ENCODE results near the gene OSBPL1A.

Gene OSBPL1A

DNA sequence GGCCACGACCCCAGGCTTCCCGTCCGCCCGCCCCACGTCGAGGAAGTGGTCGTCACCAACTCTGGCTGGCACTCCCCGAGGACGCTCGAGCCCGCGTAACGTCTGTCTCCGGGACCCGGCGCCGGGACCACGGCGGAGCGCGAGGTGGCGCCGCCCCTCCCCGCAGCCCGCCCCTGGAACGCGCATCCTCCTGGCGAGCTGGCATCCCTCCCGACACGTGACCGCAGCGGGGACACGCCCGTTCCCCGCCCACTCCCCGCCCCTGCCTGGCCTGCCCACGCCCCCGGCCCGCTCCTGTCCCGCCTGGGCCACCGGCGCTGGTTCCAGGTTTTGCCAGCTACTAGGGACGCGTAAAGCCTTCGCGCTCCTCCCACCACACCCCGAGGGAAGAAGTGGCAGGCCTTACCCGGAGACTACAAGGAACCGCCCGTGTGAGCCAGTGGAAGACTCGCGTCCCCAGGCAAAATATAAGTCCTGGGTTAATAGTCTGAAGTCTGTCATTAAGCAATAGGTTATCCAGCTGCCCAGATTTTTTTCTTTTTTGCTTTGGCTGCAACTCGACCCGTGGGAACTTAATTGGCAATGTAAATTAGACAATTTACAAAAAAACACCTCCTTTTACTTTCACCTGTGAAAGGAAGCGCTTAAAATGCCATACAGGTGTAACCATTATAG lies at the start of gene OSBPL1A:
TSS of gene OSBPL1A (minus strand) at position 131 of the 675 bp plus-strand sequence. CDS start 20,291 bp downstream, outside the sequence.
- in situ Hi-C loops (cut with HindIII; ENCODE audit: low sequenced_read_pairs), result no loop called here

DNA sequence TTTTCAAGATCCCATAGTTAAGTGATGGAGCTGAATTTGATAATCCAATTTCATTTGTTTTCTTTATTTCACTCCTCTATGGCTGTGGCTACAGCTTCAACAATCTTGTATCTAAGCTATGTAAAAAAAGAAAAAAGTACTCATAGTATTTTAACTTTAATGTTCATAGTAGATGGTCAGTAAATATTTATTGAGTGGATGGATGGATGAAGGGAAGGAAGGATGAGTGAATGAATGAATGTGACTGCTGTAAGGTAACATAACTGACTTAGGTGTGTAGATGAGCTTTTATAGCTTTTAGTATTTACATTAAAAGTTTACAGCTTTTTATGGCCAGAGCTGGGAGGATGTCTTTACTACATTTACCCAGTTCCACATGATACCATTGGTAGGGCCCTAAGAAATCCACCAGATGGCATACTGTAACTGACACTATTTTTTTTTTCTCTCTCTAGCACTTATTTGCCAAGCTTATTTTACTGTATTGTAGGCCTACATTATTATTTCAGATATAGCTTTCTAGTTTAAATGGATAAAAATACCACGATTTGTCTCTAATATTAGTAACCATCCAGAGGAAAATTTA lies 49.4 kb upstream of the OSBPL1A start:
- in situ Hi-C loops (cut with HindIII; ENCODE audit: low sequenced_read_pairs), result no loop called here

DNA sequence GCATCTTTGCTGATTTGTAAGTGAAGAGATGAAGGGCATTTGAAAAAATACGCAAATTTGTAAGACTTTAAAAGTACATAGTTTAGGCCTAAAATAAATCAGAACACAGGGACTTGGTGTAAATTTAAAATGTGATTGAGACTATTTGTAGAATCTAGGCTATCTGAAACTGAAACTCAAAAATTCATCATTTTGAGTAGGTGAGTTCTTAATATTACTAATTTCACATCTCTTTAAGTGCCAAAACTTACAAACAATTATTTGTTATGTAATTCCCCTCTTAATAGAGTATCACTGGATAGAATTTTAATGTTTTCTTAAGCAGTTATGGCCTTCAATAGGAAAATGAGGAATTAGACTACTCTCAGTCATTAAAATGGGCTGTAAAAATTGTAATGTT lies 48.8 kb upstream of the OSBPL1A start:
- in situ Hi-C loops (cut with HindIII; ENCODE audit: low sequenced_read_pairs), result no loop called here

DNA sequence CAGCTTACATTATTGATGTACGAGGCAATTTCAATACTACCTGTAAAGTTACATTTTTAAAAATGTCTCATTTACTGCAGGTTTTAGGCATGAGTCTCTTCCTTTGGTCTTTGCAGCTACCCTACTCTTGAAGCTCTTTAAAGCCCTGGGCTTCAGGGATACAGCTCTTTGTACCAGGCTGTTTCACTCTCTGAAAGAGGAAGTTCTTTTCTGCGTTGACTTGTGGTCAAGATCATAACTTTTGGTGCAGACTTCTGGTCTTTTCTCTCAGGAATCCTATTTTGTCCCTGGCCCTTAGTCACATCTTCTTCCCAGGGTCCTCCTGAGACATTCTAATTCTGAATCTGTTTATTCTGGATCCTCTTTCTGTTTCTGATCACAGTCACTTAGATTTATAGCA lies 46.2 kb upstream of the OSBPL1A start:
- in situ Hi-C loops (cut with HindIII; ENCODE audit: low sequenced_read_pairs), result no loop called here

DNA sequence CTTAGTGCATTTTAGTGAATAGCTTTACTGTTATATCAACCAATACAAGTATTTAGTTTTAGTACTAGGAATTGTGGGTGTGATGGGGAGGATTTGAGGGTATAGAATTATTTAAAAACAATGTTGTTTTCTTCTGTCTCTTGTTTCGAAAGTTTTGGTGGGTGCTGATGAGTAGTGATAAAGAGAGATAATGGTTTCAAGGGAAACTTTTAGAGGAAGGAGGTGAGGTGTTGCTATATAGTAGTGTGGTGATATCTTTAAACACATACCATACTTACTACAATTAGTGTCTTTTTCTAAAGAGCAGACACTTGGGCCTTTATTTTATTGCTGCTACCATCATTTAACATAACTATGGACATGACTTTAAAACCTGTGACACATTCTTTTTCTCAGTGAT lies 39.3 kb upstream of the OSBPL1A start:
- in situ Hi-C loops (cut with HindIII; ENCODE audit: low sequenced_read_pairs), result no loop called here

DNA sequence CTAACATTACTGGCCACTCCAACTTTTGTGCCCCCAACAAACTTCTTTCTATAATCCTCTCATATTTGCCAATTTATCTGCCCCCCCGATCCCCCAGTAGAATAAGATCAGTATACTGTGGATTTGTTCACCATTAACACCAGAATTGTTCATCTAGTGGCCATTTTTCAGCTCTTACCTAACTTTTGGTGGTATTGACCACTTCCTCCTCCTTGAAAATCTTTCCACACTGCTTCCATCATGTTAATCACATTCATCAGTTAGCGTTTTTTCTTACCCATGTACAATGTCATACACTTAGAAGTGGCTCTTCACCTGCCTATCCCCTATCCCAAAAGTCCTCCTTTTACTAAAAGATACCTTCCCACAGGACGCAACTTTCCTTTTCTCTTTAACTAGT lies 35.0 kb upstream of the OSBPL1A start:
- in situ Hi-C loops (cut with HindIII; ENCODE audit: low sequenced_read_pairs), result no loop called here

DNA sequence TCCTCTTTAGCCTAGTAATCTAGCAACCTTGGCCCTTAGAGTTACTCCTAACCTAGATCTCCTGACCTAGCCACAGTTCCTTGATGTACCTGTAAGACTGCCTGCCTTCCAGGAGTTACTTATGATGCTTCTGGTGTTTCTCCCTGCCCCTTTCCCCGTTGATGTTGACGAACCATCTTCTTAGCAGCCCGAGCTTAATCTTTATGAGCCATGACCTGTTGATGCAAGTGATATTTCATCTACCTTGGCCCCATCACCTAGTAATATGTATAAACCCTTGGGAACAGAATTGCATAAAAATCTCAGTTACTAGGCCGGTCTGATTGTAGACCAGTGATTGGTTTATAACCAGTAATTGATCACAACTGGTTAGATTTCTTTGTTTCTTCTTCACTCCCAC lies 31.6 kb upstream of the OSBPL1A start:
- in situ Hi-C loops (cut with HindIII; ENCODE audit: low sequenced_read_pairs), result no loop called here

DNA sequence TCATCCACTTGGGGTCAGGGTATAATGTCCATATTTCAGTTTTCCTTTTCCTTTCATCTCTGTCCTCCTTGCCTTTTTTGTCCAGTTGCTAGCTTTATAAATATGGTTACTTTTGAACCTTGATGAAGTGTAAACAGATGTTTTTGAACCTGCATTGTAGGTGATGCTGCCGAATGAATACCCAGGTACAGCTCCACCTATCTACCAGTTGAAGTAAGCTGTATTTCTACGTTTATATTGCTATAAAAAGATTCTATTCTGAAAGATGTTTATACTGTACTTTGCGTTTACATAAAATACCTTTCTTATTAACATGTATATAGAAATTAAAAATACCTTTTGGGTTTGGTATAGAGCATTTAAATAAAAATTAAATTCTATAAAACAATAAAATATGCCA lies 31.1 kb upstream of the OSBPL1A start:
- in situ Hi-C loops (cut with HindIII; ENCODE audit: low sequenced_read_pairs), result no loop called here

DNA sequence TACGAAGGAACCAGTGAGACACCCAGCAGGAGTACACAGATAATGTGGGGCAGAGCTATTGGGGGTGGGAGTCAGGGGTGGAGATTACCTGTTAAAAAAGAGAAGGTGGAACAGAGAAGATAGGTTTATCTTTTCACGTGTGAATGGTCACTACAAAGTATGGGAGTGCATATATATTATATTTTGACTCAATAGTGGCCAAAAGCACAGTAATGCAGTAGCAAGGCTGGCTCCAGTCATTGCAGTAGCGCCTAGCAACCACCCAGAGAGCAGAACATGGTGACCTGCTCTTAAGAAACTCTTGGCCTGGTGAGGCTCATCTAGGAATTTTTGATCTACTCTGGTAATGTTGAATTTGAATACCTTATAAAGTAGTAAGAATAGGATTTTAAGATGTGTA lies 29.9 kb upstream of the OSBPL1A start:
- in situ Hi-C loops (cut with HindIII; ENCODE audit: low sequenced_read_pairs), result no loop called here

DNA sequence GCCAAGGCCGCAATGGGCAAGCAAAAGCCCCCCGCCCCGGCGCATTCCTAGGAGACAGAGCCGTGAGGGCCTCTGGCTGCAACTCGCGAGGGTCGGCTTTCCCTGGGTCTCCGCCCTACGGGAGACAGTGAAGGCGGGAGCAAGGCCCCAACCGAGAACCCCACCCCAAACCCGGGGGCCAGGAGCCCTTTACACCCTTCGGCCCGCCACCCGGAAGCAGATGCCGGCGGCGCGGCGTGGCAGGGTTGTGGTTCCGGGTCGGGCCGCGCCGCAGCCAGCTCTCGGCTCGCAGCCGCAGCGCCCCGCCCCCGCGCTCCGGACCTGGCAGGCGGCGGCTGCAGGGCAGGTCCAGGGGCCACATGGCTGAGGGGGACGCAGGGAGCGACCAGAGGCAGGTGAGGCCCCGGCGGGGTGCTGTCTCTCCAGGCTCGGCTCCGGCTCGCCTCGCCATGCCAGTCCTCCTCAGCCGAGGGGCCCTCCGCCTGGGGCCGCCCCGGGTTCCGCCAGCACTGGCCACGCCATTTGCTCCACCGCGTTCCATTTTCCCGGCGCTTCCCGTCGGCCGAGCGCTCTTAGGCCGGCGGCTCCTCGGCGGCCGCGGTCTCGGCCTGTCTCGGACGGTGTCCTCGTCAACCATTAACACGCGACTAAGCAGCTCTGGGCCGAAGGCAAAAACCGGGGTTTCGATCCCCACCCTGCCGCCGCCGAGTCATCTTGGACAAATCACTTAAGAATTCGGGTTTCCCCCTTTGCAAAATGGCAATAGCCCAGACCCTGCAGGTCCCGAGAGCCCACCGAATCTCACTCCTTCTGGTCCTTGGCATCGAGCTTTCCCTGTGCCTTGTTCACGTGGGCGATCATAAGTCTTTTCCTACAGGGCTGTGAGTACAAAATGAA lies 29.0 kb upstream of the OSBPL1A start, which contains the start of gene IMPACT:
TSS of gene IMPACT (plus strand) at position 273 of the 897 bp plus-strand sequence. CDS start at position 360, 87 bp downstream.
- in situ Hi-C loops (cut with HindIII; ENCODE audit: low sequenced_read_pairs), result no loop called here

DNA sequence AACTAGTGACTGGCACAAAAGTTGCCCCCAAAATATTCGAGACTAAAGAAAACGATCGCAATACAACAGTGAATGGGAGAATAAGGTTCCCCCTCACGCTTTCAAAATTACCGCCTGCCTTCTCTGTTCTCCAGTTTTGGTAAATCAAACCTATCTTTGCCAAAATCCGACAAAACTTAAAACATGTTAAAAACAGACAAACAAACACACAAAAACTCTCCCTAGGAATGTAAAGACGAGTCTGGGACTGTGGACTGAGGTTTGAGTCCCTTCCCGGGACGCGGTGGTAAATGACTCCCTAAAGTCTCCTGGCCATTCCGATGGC lies 28.4 kb upstream of the OSBPL1A start:
- in situ Hi-C loops (cut with HindIII; ENCODE audit: low sequenced_read_pairs), result no loop called here

DNA sequence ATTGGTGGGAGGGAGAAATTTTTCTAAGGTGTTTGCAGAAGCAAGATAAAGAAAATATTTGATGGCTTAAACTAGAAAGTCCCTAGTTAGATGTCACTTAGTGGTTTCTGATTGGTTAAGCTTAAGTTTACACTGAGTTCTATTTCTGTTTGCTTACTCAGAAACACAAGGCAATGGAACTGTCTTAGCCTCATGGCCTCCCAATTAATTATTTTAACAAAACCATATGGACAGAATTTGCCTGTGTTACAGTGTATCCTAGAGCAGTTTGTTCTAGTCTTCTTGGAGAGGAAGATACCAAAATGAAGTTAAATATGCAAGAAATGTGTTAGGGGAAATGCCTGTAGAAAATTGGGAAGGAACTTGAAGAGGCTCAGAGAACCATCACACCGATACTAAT lies 24.2 kb upstream of the OSBPL1A start:
- in situ Hi-C loops (cut with HindIII; ENCODE audit: low sequenced_read_pairs), result no loop called here

DNA sequence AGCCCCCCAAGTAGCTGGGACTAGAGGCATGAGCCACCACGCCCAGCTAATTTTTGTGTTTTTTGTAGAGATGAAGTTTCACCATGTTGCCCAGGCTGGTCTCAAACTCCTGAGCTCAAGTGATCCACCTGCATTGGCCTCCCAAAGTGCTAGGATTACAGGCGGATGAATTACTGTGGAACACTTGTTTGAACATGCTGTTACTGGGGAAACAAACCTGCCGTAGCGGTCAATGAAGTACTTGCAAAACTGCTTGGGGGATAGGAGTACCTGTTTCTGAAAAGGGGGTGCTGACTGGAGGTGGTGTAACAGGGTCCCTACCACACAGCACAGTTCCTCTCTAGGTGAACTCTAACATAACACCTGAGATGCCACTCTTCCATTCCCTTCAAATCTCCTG lies 22.9 kb upstream of the OSBPL1A start:
- in situ Hi-C loops (cut with HindIII; ENCODE audit: low sequenced_read_pairs), result no loop called here

DNA sequence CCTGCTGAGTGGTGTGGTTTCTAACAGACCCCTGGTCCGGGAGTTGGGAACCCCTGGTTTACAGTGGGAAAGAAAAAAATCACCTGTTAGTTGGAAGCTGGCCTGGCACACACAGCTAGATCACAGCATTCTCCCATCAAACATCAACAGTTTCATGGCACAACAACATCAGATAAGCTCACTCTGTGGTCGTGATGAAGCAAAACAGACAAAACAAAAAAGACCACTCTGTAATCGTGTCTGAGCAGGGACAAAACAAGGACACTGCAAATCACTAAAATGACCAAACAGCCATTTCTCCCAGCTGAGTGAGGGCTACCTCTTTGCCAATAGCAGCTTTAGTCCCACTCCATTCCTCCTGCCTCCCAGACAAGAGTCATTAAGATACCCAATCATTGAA lies 19.9 kb upstream of the OSBPL1A start:
- in situ Hi-C loops (cut with HindIII; ENCODE audit: low sequenced_read_pairs), result no loop called here

DNA sequence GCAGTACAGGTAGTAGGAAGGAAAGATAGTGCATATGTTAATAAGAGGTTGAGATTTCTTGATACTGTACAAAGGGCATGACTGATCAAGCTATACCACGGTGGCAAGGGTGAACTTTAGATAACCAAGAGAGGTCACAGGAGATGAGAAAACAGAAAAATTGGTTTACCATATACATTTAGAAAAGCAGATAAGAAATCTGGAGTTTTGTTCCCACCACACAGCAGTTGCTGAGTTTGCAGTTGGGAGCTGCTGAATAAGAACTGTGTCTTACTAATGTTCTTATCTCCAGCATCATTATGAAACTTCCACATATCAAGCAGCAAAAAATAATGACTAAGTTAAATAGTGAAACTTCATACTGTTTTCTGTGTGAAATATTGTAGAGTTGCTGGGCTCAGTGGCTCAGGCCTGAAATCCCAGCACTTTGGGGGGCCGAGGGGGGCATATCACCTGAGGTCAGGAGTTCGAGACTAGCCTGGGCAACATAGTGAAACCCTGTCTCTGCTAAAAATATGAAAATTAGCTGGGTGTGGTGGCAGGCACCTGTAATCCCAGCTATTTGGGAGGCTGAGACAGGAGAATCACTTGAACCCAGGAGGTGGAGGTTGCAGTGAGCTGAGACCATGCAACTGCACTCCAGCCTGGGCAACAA lies 16.9 kb upstream of the OSBPL1A start:
- in situ Hi-C loops (cut with HindIII; ENCODE audit: low sequenced_read_pairs), result no loop called here

DNA sequence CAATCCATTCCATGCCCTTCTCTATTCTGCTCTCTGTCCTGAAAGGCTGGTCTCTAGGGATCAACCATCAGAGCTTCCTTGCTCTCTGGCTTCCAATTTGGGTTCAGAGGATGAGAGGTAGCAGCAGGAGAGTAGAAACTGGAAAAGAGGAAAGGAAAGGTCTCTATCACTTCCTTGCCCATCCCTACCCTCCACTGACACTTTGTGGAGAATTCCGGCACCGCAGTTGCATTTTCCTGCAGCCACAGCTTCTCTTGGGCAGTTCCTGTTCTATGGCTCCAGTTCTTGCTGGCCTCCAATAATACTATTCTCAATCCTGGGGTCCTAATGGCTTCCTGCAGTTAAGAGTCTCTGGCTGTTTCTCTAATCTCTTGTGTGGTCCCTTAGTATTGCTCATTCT lies 15.5 kb upstream of the OSBPL1A start:
- in situ Hi-C loops (cut with HindIII; ENCODE audit: low sequenced_read_pairs), result no loop called here

DNA sequence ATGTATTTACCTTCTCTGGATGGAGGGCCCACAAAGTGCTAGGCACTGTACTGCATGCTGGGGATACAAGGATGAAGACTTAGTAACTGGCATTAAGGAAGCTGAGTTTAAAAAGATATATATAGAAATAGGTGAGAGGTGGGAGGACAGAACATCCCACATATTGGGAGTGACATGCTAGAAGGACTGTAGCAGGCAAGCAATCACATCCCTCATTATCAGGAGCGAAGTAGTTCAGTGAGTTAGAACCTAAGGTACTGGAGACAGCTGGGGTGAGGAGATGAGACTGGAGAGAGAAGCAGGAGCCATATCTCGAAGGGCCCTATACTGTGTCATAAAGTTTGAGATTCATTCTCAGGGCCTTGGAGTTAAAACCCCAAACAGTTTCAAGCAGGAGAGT lies 10.9 kb upstream of the OSBPL1A start:
- in situ Hi-C loops (cut with HindIII; ENCODE audit: low sequenced_read_pairs), result no loop called here

DNA sequence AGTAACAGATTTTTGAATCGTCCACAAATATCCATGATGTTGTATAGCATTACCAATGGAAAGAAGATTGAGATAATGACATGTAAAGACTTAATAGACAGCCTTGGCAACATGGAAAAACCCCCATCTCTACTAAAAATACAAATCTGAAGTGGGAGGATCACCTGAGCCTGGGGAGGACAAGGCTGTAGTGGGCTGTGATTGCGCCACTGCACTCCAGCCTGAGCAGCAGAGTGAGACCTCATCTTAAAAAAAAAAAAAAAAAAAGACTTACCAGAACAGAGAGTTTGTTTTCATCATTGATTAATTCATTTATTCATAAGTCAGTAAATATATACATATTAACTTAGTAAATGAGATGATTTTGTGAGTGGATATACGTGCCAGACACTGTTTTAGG lies 7.0 kb upstream of the OSBPL1A start:
- in situ Hi-C loops (cut with HindIII; ENCODE audit: low sequenced_read_pairs), result no loop called here

DNA sequence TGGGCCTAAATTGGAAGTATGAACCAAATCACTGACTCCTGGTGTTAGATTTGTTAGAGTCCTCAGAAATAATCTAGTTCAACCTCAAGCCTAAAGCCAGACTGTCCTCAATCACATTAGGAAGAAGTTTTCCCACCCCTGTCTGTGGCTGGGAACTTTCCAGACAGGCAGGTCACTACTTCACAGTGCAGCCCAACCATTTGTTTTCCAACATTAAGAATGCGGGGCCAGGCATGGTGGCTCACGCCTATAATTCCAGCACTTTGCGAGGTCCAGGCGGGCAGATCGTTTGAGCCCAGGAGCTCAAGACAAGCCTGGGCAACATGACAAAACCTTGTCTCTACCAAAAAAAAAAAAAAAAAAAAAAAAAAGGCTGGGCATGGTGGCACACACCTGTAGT lies 5.5 kb upstream of the OSBPL1A start:
- in situ Hi-C loops (cut with HindIII; ENCODE audit: low sequenced_read_pairs), result no loop called here

DNA sequence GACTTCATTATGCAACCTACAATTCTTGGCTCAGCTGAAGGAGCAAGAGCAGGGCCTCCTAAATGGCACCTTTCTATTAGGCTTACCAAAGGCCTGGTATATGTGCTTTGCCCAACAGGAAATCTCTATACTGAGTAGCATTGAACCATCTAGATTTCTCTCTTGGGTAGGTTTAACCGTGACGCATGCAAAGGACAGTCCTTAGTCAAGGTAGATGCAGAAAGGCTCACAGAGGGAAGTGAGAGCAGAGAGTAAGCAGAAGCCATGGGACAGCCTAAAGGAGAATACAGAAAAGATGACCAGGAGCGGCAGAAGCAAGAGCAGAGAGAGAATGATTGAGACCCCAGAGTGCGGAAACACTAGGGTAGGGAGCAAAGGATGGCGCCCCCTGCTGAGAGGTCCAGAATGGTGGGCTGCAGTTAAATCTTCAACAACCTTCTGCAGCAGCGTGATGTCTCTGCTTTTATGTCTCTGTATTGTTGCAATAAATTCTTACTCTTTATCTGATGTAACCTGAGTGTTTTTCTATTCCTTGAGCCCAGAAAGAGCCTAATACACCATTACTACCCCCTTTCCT lies 4.7 kb upstream of the OSBPL1A start:
- in situ Hi-C loops (cut with HindIII; ENCODE audit: low sequenced_read_pairs), result no loop called here

DNA sequence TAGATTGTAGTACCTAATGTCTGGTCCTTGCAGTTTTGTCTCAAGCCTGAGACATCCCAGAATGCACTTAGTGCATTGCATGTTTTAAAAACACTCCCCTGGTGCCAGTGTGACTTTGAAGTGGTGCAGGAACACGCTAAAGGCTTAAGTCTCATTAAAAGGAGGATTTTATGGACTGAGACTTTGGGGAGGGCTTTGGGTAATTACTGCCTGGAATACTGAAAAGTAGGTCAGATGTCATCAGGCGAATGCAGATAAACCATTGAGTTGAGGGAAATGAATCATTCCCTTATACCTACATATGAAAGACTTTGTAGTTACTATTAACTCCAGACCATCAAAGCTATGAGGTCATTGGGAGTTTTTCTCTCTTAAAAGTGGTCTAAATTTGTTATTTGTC lies 3.0 kb upstream of the OSBPL1A start:
- in situ Hi-C loops (cut with HindIII; ENCODE audit: low sequenced_read_pairs), result no loop called here
